PC-3 (cell line): ENCODE measurements around the gene VDAC2. TPM values are rescaled to one million over a fixed set of nuclear protein-coding genes. Genes with fewer than 3 reads are reported as not detected.
A peak's percentile ranks its signal among the peaks of the same experiment; 100 is the strongest.

Experiments
- ATAC-seq: fragments of 200-7000 bp; cut with Tn5 transposase; 2 replicates; pipeline ENCODE4 v1.9.1; 2020; ENCODE audit warnings: mild to moderate bottlenecking, moderate library complexity
- BruUV-seq: library from RNA; stranded (reverse); fragments of 400-500 nt; replicated peaks from 2 replicates; lab custom pipeline; 2021; lab: Mats Ljungman, UMichigan
- CTCF ChIA-PET: fragments of 300-600 bp; sonication (Branson Sonifier 250); formaldehyde crosslinking; loops from one replicate; lab custom pipeline; 2022; ENCODE audit warnings: antibody characterized with exemption; lab: Charles Lee
- POLR2A ChIA-PET: fragments of 300-600 bp; sonication (Branson Sonifier 250); formaldehyde crosslinking; loops from one replicate; lab custom pipeline; 2022; ENCODE audit warnings: antibody characterized with exemption; ENCODE audit not compliant: unreplicated experiment; lab: Charles Lee
- DNase-seq: peaks from one replicate; pipeline ENCODE4 v3.0.0-alpha.2; 2015
- H2AFZ ChIP-seq: fragments of 300-600 bp; sonication (generic); 2 replicates; pipeline ENCODE4 v1.6.0; 2016; ENCODE audit warnings: antibody characterized with exemption, low read length
- H3F3A ChIP-seq: fragments of 300-600 bp; sonication (generic); one replicate; pipeline ENCODE4 v1.6.0; 2017; ENCODE audit warnings: antibody characterized with exemption, low read length, control low read depth, mild to moderate bottlenecking; ENCODE audit not compliant: unreplicated experiment
- H3K27ac ChIP-seq: fragments of 300-600 bp; sonication (generic); 2 replicates; pipeline ENCODE4 v1.5.1; 2016; ENCODE audit warnings: mild to moderate bottlenecking, low read length
- H3K27me3 ChIP-seq: fragments of 300-600 bp; sonication (generic); 2 replicates; pipeline ENCODE4 v1.6.1; 2016; ENCODE audit warnings: low read length, mixed read lengths
- H3K36me3 ChIP-seq: fragments of 300-600 bp; sonication (generic); 2 replicates; pipeline ENCODE4 v1.6.1; 2016; ENCODE audit warnings: low read depth, mixed run types, low read length, mixed read lengths
- H3K4me1 ChIP-seq: fragments of 300-600 bp; sonication (generic); 2 replicates; pipeline ENCODE4 v1.5.1; 2016; ENCODE audit warnings: low read length; ENCODE audit not compliant: insufficient read depth
- H3K4me2 ChIP-seq: fragments of 300-600 bp; sonication (generic); 2 replicates; pipeline ENCODE4 v1.6.0; 2016; ENCODE audit warnings: low read length
- H3K4me3 ChIP-seq: fragments of 300-600 bp; sonication (generic); 2 replicates; pipeline ENCODE4 v1.5.1; 2016; ENCODE audit warnings: mild to moderate bottlenecking, low read length, mixed read lengths
- H3K79me2 ChIP-seq: fragments of 300-600 bp; sonication (generic); 2 replicates; pipeline ENCODE4 v1.6.1; 2017; ENCODE audit warnings: low read length, mixed read lengths
- H3K9ac ChIP-seq: fragments of 300-600 bp; sonication (generic); 2 replicates; pipeline ENCODE4 v1.6.0; 2016; ENCODE audit warnings: mild to moderate bottlenecking, low read length
- H3K9me2 ChIP-seq: fragments of 300-600 bp; sonication (generic); replicated peaks from 2 replicates; pipeline ENCODE4 v1.6.1; 2016; ENCODE audit warnings: mixed run types, low read length, mixed read lengths
- H3K9me3 ChIP-seq: fragments of 300-600 bp; sonication (generic); 2 replicates; pipeline ENCODE4 v1.6.1; 2016; ENCODE audit warnings: low read length, mixed read lengths
- H4K20me1 ChIP-seq: fragments of 300-600 bp; sonication (generic); 2 replicates; pipeline ENCODE4 v1.6.1; 2016; ENCODE audit warnings: low read length, mixed read lengths
- CTCF ChIP-seq: fragments of 300-600 bp; sonication (generic); conservative IDR thresholded peaks from 2 replicates; pipeline ENCODE4 v1.5.1; 2017; ENCODE audit warnings: antibody characterized with exemption, low read depth, mild to moderate bottlenecking, low read length
- EZH2 ChIP-seq: fragments of 300-600 bp; sonication (generic); IDR thresholded peaks from one replicate; pipeline ENCODE4 v1.6.1; 2017; ENCODE audit warnings: antibody characterized with exemption, mild to moderate bottlenecking, low read length; ENCODE audit not compliant: unreplicated experiment
- EZH2phosphoT487 ChIP-seq: fragments of 300-600 bp; sonication (generic); IDR thresholded peaks from 2 replicates; pipeline ENCODE4 v1.6.1; 2018; ENCODE audit warnings: mild to moderate bottlenecking, antibody characterized with exemption, low read length, borderline replicate concordance
- intact Hi-C: fragments of 100-400 bp; cut with micrococcal nuclease; formaldehyde crosslinking; loops from 2 replicates; pipeline ENCODE4 v1.9.0; 2023
- total RNA-seq: library from RNA; depleted of rRNA; stranded (reverse); fragments of >200 nt; gene quantifications from 2 replicates; pipeline ENCODE4 v1.2.3, GENCODE V29; 2014

The VDAC2 gene
- total RNA-seq, 1 experiment from 2014 or later, result 542 TPM

GRCh38 chr10:75246506-75246905, 35.9 kb downstream of the VDAC2 start:
- H3K4me2 ChIP-seq, result no peak overlapping the region
- no peak overlapping the region for H3K9ac ChIP-seq
- POLR2A ChIA-PET, result no interaction called here
- H2AFZ ChIP-seq, result no peak overlapping the region
- no peak for TF ChIP-seq EZH2
- TF ChIP-seq CTCF, result no peak
- TF ChIP-seq EZH2phosphoT487, result no peak
- DNase-seq (no peak), ATAC-seq (no peak)
- intact Hi-C loops, result no loop called here
- H3K36me3 ChIP-seq, result no peaks in the 10 kb centered on the region
- no peaks in the 10 kb centered on the region for H3F3A ChIP-seq
- H3K79me2 ChIP-seq, result no peaks in the 10 kb centered on the region
- H3K9me3 ChIP-seq, result no peaks in the 10 kb centered on the region
- H3K27me3 ChIP-seq, result no peaks in the 10 kb centered on the region
- no peaks in the 10 kb centered on the region for H3K9me2 ChIP-seq
- BruUV-seq, result no TSS peak
- no peak overlapping the region for H3K4me3 ChIP-seq
- H3K27ac ChIP-seq, result no peak overlapping the region
- CTCF ChIA-PET, result interaction anchor here (0.6 kb wide), 1 partner anchor 12 kb away, joined by 4 read pairs; no protein-coding TSS in a partner anchor
- peaks cover 31% of the 10 kb centered on the region for H3K4me1 ChIP-seq
- H4K20me1 ChIP-seq, result no peaks in the 10 kb centered on the region

GRCh38 chr10:75247797-75248196, 37.2 kb downstream of the VDAC2 start:
- Histone ChIP-seq H3K4me3 (no peak overlapping the region), H3K79me2 (no peaks in the 10 kb centered on the region), H3K4me1 (peaks cover 36% of the 10 kb centered on the region), H3K9me3 (no peaks in the 10 kb centered on the region), H3F3A (no peaks in the 10 kb centered on the region), H3K4me2 (no peak overlapping the region), H3K36me3 (no peaks in the 10 kb centered on the region), H3K27me3 (no peaks in the 10 kb centered on the region), H3K27ac (no peak overlapping the region), H3K9me2 (no peaks in the 10 kb centered on the region), H2AFZ (no peak overlapping the region), H3K9ac (no peak overlapping the region), H4K20me1 (no peaks in the 10 kb centered on the region)
- no peak for DNase-seq
- ChIA-PET CTCF (interaction anchor here (0.6 kb wide), 1 partner anchor 216 kb away, joined by 7 read pairs; no protein-coding TSS in a partner anchor), POLR2A (no interaction called here)
- no peak for ATAC-seq
- BruUV-seq, result no TSS peak
- intact Hi-C loops, result no loop called here
- no peak for TF ChIP-seq EZH2
- no peak for TF ChIP-seq EZH2phosphoT487
- TF ChIP-seq CTCF, result no peak

GRCh38 chr10:75250934-75251333, 40.3 kb downstream of the VDAC2 start:
- ATAC-seq, result peak; percentile 89
- DNase-seq, result peak; percentile 100
- no peaks in the 10 kb centered on the region for H3K9me2 ChIP-seq
- no peaks in the 10 kb centered on the region for H3K36me3 ChIP-seq
- H3K4me2 ChIP-seq, result peak overlapping the region; percentile 30
- H3K27ac ChIP-seq, result peak overlapping the region; percentile 41
- H3K9me3 ChIP-seq, result peaks cover 11% of the 10 kb centered on the region; the same call in 1 of the 2 replicates
- H3K9ac ChIP-seq, result no peak overlapping the region; the same call in 1 of the 2 replicates
- H3K79me2 ChIP-seq, result no peaks in the 10 kb centered on the region
- CTCF ChIA-PET, result no interaction called here
- H2AFZ ChIP-seq, result peak overlapping the region; percentile 41
- H3K4me1 ChIP-seq, result peaks cover 19% of the 10 kb centered on the region
- no peaks in the 10 kb centered on the region for H4K20me1 ChIP-seq
- no peak for TF ChIP-seq CTCF
- no peak for TF ChIP-seq EZH2
- no peak for TF ChIP-seq EZH2phosphoT487
- intact Hi-C loops, result no loop called here
- H3K4me3 ChIP-seq, result no peak overlapping the region
- no peaks in the 10 kb centered on the region for H3K27me3 ChIP-seq
- no TSS peak for BruUV-seq
- POLR2A ChIA-PET, result interaction anchor here (0.6 kb wide), 1 partner anchor 56 kb away, joined by 4 read pairs; no protein-coding TSS in a partner anchor
- no peaks in the 10 kb centered on the region for H3F3A ChIP-seq
